Raji (cell line): ENCODE data around the gene PALLD.

Experiments used
- POLR2A ChIP-seq: IDR thresholded peaks from 2 replicates; pipeline ENCODE4 v1.6.1; 2011; ENCODE audit warnings: low read depth, low read length, control low read depth; ENCODE audit not compliant: insufficient read depth

PALLD gene

DNA sequence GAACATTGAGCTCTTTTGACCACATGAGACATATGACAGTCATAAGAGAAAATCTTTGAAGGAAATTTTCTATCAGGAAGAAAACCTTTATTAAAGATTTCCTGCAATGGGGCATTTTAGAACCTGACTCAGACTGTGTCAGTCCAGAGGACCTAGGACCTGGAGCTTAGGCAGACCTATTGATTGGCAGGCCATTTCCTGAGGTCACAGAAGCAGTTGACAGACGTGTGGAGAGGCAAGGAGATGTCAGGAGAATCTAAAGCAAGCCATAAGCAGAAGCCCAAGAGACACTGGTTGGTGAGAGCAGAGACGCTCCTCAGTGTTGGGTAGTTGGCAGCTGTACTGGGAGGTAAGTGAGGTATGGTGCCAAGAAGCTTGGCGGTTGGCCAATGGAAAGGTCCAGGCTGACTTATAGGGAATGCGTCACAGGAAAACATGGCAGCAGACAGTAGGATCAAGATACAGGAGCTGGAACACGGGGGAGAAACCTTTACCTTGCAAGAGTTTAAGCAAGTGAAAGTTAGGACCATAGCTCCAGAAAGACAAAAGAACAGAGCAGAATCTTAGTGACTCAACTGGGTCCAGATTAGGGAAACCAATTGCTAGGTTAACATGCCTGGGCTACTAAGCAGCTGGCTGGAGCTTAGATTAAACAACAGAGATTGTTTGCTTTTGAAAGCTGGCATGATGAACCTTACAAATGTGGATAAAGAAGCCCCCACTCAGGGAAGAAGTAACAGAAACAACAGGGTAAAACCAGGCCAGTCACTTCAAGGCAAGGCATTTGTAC, 18.6 kb downstream of the PALLD start:
- TF ChIP-seq POLR2A: no peak

DNA sequence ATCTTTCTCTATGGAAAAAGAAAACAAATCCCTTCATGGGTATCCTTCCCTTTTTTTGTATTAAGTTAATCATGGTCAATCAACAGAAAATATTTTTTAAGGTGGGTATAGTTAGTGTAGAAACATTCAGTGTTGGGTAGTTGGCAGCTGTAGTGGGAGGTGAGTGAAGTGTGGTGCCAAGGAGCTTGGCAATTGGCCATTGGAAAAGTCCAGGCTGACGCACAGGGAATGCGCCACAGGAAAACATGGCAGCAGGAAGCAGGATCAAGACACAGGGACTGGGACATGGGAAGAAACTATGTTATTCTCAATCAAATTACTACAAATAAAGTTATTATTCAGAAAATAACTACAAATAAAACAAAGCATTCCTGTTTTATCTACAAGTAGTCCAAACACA, 20.0 kb downstream of the PALLD start:
- no peak for TF ChIP-seq POLR2A

DNA sequence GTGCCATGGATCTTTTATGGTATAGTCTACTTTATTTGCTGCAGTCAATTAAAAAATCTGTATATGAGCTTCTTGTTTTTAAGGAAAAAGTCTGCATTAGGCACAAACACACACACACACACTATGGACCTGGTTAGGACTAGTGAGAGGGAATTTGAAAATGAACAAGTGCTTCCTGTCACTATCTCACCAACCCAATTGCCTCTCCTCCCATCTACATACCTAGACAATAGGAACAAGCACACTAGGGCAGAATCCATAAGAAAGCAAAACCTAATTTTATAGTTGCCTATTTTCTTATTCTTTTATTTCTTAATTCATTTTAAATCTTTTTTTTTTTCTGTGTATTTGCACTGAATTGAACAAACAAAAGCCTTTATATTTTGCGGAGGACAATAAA, 22.7 kb downstream of the PALLD start:
- no peak for TF ChIP-seq POLR2A

DNA sequence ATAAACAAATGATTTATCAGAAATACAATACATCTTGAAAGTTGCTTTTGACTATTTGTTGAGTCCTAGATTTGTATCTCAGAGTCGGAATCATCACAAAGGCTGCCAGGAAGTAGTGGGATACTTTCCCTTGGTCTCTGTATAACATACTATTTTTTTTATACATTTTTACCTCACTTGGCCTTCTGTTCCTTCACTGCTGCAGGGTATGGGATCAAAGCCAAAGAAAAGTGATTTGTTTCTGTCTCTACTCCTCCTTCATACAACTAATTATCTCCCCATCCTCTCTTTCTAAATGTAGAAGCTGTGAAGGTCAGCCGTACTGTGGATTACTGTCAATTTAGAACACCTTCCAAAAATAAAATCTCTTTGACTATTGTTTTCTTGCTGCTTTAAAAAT, 24.9 kb downstream of the PALLD start:
- no peak for TF ChIP-seq POLR2A

DNA sequence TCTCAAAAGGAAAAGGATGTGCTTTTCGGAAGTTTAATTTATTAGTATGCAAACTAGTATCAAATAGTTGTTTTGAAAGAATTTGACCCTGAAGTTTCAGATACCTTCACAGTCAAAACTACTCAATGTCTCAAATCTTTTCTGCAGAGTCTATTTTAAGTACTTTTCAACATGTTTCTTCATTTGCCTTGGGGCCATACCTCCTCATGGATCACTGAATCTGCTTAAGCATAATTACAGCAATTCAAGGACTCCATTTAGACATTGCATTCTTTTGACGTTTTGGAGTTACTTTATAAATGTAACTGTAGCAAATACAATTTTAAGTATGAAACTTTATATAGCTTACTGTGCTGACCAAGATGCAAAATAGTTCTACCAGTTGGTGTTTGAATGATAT, 25.5 kb downstream of the PALLD start:
- no peak for TF ChIP-seq POLR2A

DNA sequence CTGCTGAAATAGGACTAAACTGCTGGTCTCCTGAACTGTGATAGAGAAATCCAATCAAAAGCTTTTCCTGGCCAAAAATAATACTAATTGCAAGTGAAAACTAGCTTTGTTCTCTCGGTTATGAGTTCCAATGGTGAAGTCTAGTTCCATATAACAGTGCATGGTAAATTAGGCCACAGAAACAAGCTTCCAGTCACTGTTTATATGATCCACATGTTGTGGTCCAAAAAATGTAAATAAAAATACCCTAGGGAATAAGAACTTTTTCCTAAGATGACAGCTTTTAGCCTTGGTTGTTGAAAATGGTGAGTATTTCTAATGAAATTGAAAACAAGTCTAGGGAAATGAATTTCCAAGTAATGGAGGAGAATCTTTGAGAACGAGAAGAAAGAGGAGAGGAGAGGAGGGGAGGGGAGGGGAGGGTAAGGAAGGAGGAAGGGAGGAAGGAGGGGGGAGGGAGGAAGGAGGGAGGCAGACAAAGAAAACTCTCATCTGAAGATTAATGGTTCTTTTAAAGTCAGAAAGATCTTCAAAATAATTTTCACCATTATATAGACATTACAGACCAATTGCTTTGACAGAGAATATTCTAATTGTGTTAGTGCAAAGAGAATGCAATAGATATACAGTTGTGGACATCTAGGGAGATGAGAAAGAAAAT, 26.1 kb downstream of the PALLD start:
- no peak for TF ChIP-seq POLR2A

DNA sequence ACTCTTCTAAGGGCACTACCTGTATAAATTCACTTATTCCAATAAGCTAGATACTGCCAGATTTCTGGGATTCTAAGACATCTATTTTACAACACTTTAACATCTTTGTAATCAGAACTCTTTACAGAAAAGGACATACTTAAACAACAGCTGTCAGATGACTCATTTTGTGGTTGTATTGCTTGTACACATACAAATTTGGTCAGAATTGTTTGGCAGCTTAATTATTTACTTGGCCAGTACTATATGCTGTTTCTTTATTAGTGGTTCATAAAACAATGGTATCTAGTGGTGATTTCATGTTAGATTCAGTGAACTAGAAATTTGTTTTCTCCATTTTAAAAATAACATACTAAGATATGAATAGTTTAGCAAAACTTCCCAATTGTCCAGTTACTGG, 27.2 kb downstream of the PALLD start:
- TF ChIP-seq POLR2A: no peak

DNA sequence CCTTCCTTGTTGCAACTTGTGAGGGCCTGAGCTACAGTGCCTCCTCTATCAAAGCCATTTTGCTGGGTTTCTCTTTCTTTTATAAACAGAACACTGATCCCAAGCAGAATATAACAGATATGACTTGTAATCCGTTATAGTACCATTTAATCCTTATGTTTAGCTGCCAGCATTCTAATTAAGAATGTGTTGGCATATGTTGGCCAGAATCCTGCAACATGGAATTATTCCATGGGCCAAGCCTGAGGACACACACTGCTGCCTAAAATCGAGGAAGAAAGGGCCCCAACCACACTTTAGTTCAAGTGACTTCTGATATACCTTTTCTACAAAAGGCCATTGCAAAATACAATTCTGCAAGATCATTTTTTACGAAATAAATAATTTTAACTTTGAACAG, 28.0 kb downstream of the PALLD start:
- TF ChIP-seq POLR2A: no peak

DNA sequence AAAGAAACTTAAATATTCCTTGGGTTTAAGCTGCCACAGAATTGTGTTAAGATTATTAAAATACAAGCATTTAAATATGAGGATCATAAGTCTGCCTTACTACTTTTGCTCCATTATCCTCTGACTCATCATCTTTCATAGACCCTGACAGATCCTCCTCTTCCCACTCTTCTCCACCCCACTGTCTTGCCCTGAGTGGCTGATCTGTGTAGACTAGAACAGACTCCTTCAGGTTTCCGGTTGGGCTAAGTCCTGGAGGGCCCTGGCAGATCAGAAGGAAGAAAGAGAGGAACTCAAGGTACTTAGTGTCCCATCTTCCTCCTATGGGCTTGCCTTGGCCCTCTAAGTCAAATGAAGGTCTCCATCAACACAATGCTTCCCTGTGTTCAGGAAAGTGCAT, 30.7 kb downstream of the PALLD start:
- no peak for TF ChIP-seq POLR2A

DNA sequence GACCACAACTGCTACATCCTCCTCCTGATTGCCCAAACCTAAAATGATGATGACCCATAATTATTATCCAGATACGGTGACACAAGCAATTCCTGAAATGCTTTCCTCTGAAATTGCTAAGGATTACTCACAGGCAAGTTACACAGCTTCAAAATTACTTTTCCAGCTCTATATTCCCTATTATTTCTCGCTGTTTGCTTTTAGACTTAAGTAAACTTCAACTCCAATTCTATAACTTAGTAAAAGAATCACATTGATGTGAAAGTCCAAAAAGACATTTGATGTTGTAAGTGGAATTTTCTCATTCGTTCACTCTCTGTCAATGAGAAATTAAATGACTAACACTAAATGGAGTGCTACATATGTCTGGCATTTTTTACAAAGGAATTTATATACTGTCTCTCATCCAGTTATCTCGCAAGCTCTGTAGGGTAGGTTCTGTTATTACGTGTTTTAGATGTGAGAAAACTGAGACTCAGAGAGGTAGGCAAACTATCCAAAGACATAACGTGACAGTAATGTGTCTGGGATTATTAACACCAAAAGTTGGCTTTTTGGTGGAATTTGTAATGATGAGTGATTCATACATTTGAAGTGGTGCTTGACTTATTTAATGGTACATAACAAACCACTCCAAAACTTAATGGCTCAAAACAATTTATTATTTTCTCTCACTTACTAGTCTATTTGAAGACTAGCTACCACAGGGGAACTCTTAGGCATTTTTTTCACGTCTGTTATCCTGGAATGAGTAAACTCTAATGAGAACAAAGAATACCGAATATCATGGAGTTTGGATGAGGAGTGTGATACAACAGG, 31.5 kb downstream of the PALLD start:
- TF ChIP-seq POLR2A: no peak

DNA sequence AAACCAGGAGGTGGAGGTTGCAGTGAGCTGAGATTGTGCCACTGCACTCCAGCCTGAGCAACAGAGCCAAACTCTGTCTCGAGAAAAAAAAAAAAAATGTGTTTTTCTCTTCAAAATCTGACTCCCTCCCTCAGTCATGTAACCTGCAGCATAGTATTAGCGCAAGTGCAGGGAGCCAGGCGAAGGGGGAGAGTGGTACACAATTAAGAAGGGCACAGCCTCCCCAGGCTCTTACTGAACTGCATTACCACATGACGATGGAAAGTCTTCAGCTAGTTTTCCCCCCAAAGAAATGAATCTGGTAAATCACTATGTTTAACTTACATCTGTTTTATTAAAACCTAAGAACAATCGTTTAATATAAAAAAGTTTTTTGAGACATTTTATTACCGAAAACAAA, 32.4 kb downstream of the PALLD start:
- TF ChIP-seq POLR2A: no peak

DNA sequence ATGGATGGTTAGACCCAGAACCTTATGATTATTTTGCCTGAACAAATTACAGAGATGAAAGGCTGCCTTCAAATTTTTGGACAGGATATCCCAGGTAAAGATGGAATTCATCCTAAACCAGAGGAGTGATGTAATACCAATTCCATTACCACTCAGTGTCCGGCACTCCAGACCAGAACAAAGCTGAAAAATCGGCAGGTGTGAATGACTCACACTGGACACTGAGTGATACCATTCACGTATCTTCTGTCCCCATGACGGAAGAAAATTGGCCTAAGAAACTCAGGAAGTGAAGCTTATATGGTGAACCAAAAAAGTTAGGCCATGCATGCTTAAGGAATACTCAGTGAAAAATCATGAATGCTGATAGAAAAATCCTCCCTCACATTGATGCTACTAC, 34.5 kb downstream of the PALLD start:
- TF ChIP-seq POLR2A: no peak

DNA sequence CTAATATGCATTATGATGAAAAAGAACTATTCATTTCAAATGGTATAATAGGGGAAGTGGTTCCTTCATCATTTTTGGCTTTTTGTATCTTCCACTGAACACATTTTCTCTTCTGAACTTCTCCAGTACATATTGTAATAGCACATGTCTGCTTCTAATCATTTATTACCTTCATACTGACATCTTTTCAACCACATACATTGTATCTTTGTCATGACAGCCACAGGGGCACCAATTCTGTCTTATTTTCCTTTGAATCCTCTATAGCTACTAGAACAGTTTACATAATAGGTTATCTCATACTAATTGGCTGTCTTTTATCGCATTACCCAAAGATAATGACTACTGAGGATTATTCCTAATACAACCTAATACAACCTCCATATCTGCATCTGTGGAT, 37.7 kb downstream of the PALLD start:
- no peak for TF ChIP-seq POLR2A

DNA sequence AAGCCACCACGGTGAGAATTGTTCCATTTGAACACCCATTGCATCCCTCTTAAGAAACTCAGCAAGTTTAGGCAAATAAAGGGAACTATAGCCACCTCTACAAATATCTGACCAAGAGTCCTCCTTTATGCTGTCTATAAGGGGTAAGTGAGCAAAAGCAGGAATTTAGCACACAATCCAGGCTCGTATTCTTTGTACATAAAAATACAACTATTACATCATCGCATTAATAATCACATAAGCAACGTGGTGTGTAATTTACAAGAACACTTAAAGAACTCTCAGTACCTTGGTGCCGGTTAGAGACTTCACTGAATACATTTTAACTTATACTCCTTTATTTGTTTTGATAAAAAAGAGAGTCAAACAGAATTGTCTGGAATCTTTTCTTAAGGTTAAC, 38.8 kb downstream of the PALLD start:
- TF ChIP-seq POLR2A: no peak

DNA sequence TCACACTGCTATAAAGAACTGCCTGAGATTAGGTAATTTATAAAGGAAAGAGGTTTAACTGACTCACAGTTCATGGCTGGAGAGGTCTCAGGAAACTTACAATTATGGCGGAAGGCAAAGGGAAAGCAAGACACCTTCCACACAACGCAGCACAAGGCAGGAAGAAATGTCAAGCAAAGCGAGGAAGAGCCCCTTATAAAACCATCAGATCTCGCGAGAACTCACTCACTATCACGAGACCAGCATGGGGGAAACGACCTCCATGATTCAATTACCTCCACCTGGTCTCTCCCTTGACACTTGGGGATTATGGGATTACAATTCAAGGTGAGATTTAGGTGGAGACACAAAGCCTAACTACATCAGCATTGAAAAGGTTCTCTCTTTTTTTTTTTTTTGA, 39.6 kb downstream of the PALLD start:
- TF ChIP-seq POLR2A: no peak

DNA sequence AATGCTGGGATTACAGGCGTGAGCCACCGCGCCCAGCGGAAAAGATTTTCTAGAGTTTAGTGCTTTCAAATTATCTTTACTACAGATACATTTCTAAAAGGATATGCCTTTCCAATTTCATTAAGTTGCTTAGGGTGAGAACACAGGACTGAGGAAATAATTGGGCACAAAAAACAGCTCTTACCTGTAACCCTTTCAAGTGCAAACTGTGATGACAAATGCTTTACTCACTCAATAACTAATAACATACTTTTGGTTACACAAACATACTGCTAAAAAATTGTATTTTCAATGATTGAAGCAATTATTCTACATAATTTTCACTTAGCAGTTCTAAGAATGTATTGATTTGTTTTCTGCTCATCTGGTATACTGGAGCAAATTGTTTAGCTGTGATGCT, 40.2 kb downstream of the PALLD start:
- no peak for TF ChIP-seq POLR2A

DNA sequence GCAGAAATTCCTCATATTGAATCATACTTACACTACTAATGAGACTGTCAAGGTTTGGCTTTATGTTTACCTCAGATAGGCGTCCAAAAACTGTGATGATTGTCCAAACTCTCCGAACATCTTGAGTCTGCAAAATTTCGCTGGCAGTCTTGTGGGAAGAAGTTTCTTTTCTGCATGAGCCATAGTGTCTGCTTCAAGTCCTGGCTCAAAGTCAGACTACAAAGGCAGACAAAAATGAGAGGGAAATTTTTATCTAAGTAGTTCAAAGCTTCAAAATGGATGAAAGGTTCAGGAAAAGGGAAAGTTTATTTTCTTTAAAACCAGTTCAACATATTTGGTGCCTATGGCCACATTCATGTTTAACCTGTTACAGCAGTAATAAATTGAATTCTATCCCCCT, 40.7 kb downstream of the PALLD start:
- TF ChIP-seq POLR2A: no peak

DNA sequence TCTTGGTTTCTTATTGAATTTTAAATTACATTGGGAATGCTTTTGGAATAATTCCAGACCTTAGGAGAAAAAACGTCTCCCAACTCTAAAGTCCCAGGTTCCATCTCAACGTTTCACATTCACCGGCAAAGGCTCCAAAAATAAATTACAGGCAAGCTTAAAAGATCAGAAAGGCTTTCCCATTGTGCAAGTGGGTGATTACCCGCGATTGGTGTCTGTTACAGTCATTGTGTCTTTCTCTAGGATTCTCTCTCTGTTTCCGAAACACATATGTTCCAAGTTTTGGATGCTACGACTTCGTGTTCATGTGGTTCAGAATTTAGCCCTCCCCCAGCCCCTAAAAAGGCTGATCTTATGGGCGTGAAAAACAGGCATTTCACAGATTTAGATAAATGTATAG, 41.8 kb downstream of the PALLD start:
- TF ChIP-seq POLR2A: no peak
